SW480 (cell line): ENCODE data around the gene FIBCD1.

Experiments
- DNase-seq: peaks from one replicate; pipeline ENCODE4 v3.0.0-alpha.2; 2016; ENCODE audit warnings: low spot score

Gene FIBCD1, protein sequence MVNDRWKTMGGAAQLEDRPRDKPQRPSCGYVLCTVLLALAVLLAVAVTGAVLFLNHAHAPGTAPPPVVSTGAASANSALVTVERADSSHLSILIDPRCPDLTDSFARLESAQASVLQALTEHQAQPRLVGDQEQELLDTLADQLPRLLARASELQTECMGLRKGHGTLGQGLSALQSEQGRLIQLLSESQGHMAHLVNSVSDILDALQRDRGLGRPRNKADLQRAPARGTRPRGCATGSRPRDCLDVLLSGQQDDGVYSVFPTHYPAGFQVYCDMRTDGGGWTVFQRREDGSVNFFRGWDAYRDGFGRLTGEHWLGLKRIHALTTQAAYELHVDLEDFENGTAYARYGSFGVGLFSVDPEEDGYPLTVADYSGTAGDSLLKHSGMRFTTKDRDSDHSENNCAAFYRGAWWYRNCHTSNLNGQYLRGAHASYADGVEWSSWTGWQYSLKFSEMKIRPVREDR

GRCh38 chr9:130938652-130939404, at the start of gene FIBCD1:
TSS of gene FIBCD1 (minus strand) at chr9:130939247. CDS start at chr9:130938607, 640 bp downstream.
- peak; percentile 72 for DNase-seq

DNA sequence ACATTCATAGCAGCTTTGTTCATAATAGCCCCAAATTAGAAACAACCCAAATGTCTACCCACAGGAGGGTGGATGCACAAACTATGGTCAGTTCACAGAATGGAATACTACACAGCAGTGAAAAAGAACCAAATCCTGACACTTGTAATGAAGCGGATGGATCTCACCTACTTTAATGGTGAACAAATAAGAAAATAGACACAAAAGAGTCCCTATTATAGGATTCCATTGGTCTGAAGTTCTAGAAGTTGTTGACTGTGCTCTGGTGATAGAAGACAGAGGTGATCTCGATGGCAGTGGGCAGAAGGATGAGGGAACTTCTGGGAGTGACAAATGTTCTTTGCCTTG, 49.3 kb upstream of the FIBCD1 start:
- DNase-seq, result no peak

DNA sequence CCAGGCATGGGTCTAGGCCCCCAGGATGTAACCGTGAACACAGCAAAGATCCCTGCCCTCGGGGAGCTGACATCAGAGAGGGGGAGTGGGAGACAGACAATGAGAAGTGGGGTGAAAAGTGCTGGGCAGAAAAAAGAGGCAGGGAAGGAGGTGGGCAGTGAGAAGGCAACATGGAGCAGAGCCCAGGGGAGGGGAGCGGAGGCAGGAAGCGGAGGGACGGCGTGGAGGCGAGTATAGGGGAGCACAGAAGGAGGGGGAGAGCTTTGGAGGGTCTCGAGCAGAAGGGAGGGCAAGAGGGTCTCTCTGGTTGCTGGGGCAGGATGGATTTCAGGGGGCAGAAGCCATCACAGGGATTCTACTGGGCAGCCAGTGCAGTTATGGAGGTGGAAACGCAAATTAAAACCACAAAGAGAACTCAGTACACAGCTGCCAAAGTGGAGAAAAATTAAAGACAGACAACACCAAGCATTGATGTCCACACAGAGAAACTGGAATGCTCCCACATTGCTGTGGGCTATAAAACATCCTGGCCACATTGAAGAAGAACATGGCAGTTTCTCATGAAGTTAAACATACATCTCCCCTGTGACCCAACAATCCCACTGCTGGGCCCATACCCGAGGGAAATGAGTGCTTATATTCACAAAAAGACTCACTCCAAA, 48.8 kb upstream of the FIBCD1 start:
- no peak for DNase-seq

- no peak for DNase-seq
Measured at GRCh38 chr9:130987054-130987453, 48.0 kb upstream of the FIBCD1 start.

DNA sequence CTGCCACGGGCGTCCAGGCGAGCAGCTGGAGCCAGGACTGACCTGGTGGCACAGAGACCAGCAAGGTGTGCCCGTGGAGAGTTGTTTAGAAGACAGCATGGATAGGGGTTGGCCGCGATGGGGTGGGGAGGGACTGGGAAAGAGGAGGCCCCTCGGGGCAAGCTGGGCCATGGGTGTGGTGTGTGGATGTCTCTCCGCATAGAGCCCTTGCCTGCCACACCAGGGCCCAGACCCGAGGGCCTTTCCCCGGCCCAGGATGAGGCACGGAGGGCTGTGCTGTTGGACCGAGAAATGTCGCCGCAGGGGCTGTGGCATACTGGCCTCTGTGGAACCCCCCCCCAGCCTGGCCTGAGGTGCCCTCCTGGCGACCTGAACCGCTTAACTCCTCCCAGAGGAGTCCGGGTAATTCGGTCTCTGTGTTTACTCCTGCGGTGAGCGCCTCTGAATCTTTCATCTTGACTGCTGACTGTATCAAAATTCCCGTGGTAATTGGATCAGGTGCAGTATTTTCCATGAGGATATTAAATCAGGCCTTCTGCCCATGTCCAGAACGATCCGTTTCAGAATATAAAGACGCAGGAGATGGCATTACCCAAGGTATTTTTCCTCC, 47.4 kb upstream of the FIBCD1 start:
- peak; percentile 91 for DNase-seq

- DNase-seq, result no peak
Measured at GRCh38 chr9:130985606-130986162, 46.6 kb upstream of the FIBCD1 start.

DNA sequence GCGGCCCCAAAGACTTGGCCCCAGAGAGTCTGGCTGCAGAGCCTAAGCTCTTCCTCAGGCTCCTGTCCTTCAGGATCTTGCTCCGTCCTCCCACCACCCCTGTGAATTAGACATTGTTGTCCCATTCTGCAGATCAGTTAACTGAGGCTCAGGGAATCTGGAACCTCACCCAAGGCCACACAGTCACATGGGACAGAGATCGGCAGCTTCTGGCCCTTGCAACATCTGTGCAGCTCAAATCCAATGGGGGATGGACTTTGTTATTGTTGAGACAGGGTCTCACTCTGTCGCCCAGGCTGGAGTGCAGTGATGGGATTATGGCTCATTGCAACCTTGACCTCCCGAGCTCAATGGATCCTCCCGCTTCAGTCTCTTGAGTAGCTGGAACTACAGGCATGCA, 46.0 kb upstream of the FIBCD1 start:
- DNase-seq, result no peak

DNA sequence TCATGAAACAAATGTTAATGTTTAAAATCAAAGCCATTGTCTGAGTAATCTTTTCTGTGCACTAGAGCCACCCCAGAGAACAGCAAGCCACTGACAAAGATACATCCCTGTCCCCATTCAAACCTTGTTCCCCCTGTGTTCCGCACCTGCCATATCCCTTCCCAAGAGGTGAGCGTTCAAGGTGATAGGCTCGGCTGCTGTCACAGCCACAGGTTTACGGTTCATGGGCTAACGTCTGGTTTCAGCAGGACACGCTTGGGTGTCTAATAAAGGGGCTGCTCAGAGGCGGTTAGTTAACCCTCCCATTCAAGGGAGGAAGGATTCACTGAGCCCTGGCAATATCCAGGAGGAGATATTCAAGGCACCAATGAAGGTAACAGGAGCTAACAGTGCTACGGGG, 45.5 kb upstream of the FIBCD1 start:
- no peak for DNase-seq

GRCh38 chr9:130983970-130984369, 44.9 kb upstream of the FIBCD1 start:
- DNase-seq, result no peak

- no peak for DNase-seq
Measured at GRCh38 chr9:130983359-130983670, 44.3 kb upstream of the FIBCD1 start.

GRCh38 chr9:130982636-130983358, 43.8 kb upstream of the FIBCD1 start:
- no peak for DNase-seq

GRCh38 chr9:130981756-130982137, 42.7 kb upstream of the FIBCD1 start:
- no peak for DNase-seq

- no peak for DNase-seq
Measured at GRCh38 chr9:130981002-130981755, 42.1 kb upstream of the FIBCD1 start.

DNA sequence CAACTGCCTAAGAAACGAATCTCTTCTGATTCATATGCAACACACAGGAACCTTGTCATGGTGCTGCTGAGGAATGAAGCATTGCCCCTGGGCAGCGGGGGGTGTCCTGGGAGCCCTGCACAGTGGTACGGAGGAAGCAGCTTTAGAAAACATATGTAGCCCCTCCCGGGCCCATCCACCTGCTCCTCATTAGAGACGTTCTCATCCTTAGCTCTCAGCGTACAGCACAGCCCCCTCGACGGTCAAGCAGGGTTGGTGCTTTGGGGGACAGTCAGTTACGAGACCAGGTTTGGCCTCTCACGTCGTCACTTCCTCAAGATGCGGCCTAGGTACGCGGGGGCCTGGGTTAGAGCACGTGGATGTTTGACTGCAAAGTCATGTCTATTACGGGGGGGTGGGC, 41.5 kb upstream of the FIBCD1 start:
- DNase-seq, result no peak

DNA sequence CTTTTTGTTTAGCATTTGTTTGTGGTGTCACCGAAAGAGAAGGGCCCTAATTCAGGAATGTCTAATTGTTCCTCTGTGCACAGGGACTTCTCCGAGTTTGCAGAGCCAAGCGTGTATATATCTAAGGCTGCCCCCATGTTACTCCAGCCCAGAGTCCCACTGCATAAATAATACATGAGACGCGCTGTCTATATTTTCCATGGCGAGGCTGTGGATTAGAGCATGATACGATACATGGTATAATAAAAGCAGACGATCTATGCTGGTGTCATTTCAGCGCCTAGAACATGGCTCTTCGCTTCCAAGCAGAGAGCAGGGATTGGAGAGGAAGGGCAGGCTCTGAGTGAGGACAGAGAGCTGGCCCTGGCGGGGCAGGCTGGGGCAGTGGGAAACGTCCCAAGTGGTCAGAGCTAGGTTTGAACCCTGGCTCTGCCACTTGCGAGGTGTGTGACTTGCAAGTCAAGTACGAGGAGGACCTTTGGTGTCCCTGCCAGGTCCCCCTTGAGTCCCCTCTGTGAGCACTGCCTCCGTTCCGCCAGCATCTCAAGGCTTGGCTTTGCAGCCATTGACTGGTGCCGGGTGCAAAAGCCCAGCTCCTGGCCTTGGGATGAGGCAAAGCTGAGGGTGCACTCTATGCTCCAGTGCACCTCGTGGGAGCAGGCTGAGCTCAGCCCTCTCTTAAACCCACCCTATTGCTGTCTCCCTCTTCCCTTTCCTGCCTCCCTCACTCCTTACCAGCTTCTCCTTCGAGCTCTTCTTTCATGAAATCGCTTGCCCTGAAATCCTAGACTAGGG, 40.7 kb upstream of the FIBCD1 start:
- DNase-seq, result no peak

GRCh38 chr9:130977811-130978221, 38.8 kb upstream of the FIBCD1 start:
- no peak for DNase-seq

DNA sequence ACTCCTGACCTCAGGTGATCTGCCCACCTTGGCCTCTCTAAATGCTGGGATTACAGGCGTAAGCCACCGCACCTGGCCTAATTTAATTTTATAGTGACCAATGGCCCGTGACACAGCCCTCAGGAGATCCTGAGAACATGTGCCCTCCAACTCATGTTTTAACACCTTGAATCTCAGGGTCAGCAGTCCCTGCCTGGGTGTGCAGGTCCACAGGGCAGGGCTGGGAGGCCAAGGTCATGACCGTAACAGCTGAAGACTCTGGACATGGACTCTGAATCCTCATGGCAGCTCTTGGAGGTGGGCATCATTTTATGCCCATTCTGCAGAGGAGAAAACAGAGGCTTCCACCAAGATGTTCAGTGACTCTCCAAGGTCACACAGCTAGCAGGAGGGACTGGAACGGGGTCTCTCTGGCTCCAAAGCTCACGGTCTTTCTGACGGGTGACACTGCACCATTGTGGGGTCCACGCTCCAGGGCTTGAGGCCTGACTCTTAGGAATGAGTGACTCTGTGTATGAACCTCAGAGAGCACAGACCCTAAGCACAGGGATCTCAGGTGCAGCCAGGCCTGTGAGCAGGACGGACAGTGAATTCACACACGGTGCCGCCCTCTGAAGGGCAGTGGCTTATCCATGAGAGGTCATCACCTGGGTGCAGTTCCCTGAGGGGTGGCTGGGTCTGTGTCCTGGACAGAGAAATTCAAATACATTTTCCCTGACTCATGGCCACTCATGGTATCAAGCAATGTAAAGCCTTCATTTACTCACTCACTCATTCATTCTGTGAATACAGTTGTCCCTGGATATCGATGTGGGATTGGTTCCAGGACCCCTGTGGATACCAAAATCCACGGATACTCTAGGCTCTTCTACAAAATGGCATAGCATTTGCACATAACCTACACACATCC, 37.1 kb upstream of the FIBCD1 start:
- no peak for DNase-seq

DNA sequence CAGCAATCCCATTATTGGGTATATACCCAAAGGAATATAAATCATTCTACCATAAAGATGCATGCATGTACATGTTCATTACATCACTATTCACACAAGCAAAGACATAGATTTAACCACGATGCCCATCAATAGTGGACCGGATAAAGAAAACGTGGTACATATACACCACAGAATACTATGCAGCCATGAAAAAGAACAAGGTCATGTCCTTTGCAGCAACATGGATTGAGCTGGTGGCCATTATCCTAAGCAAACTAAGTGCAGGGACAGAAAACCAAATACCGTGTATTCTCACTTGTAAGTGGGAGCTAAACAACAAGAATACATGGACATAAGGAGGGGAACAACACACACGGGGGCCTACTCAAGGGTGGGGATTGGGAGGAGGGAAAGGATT, 36.1 kb upstream of the FIBCD1 start:
- no peak for DNase-seq

GRCh38 chr9:130974697-130975096, 35.6 kb upstream of the FIBCD1 start:
- DNase-seq, result no peak
